NCI-H1092 (cell line): ENCODE data around the gene RNF126.
"Not testable (repeated sequence)": the region's sequence is repeated elsewhere in the genome, so short reads cannot be mapped to it uniquely, and the experiment has no call there.

Source experiments
- DNase-seq: peaks from one replicate; lab custom pipeline; 2025; lab: John Stamatoyannopoulos, UW

RNF126 gene

DNA sequence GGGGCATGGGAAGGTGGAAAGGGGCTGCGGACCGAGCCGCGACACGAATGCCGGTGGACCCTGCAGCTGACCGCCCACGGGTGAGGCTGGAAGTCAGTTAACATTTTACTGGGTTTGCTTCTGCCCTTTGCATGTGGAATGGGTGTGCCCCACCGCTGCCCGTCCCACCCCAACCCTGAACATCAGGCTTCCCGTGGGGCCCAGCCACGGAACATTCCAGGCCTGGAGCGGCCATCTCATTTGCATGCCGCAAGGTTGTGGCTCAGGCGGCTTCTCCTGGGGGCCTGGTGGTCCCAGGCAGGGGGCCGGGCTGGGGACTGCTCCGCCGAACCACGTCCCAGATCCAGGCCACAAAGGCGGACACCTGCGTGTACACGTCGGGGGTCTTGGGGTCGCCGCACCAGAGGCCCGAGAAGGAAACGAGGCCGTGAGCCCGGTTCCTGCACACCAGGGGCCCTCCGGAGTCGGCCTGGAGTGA is 22.5 kb upstream of the RNF126 start:
- no peak for DNase-seq

DNA sequence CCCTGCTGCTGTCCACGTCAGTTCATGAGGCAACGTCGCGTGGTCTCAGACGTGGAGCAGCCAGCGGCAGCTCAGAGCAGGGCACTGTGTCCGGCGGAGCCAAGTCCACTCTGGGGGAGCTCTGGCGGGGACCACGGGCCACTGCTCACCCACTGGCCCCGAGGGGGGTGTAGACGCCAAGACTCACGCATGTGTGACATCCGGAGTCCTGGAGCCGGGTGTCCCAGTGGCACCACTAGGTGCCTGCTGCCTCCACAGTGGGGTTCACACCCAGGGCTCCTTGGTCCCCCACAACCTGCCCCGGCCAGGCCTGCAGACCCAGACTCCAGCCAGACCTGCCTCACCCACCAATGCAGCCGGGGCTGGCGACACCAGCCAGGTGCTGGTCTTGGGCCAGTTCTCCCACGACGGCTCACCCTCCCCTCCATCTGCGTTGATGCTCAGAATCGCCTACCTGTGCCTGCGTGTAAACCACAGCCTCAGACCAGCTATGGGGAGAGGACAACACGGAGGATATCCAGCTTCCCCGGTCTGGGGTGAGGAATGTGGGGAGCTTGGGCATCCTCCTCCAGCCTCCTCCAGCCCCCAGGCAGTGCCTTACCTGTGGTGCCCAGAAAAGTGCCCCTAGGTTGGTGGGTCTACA is 19.8 kb upstream of the RNF126 start:
- no peak for DNase-seq

DNA sequence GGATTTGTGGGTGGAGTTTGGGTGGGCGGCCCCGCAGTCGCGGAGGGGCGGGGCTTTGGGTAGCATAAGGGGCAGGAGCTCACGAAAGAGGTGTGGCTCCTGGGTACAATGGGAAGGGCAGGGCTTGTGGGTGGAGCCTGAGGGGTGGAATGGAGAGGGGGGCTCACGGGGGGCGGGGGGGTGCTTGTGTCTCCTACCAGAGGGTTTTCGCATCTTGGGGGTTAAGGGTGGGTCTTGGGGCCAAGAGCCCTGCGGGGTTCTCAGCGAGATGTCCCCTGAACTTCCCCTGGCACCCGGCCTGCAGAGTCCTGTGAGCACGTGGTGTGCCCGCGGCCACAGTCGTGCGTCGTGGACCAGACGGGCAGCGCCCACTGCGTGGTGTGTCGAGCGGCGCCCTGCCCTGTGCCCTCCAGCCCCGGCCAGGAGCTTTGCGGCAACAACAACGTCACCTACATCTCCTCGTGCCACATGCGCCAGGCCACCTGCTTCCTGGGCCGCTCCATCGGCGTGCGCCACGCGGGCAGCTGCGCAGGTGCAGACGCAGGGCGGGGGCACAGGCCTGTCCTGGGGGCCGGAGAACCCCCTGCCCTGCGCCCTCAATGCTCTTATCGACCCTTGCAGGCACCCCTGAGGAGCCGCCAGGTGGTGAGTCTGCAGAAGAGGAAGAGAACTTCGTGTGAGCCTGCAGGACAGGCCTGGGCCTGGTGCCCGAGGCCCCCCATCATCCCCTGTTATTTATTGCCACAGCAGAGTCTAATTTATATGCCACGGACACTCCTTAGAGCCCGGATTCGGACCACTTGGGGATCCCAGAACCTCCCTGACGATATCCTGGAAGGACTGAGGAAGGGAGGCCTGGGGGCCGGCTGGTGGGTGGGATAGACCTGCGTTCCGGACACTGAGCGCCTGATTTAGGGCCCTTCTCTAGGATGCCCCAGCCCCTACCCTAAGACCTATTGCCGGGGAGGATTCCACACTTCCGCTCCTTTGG is 18.3 kb upstream of the RNF126 start:
- no peak for DNase-seq

DNA sequence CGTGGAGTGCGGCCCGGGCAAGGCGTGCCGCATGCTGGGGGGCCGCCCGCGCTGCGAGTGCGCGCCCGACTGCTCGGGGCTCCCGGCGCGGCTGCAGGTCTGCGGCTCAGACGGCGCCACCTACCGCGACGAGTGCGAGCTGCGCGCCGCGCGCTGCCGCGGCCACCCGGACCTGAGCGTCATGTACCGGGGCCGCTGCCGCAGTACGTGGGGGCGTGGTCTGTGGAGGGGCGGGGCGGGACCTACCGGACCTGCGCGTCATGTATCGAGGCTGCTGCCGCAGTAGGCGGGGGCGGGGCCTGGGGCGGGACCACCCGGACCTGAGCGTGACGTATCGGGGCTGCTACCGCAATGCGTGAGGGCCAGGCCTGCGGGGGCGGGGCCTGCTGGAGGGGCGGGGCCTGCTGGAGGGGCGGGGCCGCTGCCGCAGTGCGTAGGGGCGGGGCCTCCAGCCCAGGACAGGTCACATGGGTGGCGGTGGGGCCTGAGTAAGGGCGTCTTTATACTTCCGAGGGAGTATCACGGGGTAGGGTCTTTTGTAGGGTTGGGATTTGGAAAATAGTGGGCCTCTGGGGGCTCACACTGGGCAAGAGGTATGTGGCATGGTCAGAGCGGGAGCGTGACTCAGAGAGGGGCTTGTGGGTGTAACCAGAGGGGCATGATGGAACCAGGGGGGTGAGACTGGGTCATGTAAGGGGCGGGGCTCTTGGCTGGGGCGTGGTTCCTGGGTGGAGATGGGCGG is 17.4 kb upstream of the RNF126 start:
- peak; percentile 98 for DNase-seq

DNA sequence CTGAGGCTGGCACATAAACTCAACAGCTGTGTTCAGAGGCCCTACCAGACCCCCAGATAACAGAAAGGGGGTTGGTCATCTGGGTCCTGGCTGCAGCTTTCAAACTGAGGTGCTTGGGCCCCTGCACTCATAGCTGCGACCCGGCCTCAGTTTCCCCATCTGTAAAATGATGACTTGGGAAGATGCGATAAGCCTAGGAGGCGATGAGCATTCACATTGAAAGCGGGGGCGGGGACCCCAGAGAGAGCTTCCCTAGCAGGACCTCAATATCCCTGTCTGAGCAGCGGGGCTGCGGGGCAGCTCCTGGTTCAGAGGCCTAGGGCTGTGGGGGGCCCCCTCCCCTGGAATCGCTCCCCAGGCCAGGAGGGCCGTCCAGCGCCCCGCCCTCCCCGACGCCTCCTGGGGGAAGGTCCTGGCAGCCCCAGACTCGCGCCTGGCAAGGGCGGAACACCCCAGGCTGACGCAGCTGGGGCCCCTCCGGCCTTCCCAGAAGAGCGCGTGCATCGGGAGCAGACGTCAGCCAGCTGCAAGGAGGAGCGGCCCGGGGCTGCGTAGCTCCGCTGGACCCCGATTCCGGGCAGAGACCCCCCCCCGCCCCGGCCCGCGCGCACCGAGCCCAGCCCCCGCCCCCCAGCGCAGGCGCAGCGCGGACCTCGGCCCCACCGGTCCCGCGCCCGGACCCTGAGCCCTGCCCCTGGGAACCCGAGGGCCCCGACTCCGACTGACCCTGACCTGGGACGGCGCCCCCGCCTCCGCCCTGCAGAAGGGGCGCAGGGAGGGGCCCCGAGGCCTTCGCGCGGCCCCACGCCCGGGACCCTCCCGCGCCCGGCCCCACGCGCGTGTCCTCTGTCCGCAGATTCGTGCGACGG is 16.6 kb upstream of the RNF126 start:
- DNase-seq, result no peak

DNA sequence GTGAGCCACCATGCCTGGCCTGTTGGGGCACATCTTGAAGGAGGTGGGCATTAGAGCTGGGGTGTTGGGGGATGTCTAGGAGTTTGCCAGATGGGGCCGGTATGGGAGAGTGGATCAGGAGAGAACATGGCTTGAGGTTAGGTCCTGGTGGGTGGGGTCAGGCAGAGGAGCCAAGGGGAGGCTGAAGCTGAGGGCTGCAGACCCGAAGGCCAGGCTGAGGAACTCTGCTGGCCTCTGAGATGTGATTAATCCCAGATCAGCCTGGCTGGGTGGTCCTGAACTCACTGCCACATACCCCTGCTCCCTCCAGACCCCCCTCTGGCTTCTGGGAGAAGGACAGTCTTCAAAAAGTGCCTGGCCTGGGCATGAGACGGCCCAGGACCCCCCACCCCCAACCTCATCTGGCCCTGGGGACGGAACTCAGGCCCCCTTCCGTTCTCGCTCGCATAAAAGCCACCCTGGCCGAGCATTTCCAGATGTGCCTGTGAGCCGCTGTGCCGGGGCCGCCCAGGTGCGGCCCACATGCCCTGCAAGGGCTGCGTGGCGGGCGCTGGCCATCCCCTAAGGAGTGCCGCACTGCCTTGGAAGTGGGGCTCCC is 15.9 kb upstream of the RNF126 start:
- DNase-seq, result no peak

DNA sequence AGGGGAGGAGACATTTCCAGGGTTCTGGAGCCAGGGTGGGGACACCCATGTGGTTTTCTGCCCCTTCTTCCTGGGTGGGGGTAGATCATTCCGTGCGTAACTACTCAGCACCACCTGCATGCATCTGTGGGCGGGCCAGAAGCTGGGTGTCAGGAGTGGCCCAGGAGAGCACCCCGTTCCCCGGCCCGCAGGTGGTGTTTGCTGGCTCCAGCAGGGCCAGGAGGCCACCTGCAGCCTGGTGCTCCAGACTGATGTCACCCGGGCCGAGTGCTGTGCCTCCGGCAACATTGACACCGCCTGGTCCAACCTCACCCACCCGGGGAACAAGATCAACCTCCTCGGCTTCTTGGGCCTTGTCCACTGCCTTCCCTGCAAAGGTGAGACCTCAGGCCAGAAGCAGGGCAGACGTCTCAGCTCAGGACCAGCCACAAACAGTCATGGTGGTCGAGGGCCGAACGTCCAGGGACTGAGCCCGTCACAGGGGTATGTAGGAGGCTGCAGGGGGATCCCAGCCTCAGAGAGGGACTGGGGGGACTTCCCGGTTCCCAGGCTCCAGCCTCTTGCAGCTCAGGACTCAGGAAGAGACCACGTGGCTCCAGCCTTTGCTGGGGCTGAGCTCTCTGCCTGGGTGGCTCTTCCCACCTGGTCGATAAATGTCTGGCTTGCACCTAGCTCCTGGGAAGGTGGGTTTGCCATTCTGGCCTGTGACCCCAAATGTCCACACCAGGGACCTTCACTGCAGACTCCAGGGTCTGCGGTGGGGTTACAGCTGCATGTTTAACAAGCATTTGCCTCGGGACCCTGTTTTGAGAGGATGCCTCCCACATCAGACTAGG is 14.8 kb upstream of the RNF126 start:
- no peak for DNase-seq

DNA sequence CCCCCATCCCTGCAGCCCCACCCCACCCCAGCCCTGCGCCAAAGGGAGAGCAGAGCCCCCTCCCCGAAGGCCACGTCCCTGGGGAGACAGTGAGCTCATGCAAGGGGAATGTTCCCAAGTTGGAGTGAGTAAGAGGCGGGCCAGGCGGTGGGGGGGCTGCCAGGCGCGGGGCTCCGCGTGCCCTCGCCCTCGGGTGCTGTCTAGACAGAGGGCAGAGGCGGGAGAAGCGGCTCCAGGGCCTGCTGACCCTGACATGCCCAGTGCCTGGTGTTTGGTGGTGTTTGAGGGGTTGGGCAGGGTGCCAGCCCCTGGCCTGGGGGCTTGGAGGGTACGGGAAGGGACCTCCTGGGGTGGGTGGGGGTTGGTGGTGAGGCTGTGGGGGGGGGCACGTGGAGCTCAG is 14.2 kb upstream of the RNF126 start:
- DNase-seq, result no peak

DNA sequence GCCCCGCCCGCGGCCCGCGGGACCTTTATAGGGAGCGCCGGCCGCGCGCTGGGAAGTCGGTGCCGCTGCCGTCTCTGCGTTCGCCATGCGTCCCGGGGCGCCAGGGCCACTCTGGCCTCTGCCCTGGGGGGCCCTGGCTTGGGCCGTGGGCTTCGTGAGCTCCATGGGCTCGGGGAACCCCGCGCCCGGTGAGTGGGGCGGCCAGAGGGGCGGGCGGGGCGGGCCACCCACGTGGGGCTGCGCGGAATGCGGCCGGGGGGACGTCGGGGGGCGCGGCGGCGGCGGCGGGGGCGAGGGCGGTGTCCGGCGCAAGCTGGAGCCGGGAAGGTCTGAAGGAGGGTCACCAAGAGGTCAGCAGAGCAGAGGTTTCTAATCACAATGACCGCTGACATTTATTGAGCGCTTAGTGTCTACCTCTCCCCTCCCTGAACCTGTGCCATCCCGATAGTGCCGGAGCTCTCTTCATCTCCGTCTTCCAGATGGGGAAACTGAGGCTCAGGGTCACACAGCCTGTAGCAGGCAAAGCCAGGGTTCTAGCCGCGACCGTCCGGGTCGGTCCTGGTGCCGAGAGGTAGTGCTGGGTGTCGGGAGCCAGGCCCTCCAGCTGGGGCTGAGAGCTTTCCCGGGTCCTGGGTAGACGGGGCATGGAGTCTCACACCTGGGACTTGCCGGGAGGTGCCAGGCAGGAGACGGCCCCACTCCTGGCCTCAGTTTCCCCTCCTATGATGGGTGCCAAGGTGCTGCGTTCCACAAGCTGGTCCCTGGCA is 13.5 kb upstream of the RNF126 start, which contains the start of gene FSTL3:
Gene FSTL3, plus strand, starts transcription at position 54 of the 767 bp plus-strand sequence. Its CDS starts 32 bp downstream, at position 86.
- DNase-seq, result no peak

DNA sequence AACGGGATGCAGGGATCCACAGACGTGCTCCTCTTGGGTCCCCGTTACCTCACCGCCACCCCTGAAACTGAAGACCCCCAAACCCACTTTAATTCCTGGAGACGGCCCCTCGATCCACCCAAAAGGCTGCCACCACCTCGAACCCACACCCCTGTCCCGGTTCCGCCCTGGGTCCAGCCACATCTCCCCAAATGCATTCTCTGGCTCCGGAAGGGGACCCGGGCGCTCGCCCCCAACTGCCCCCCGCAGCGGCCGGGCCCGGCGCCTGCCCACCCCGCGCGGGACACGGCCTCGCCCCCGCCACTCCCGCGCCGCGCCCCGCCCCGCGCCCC is 13.0 kb upstream of the RNF126 start:
- DNase-seq, result no peak

DNA sequence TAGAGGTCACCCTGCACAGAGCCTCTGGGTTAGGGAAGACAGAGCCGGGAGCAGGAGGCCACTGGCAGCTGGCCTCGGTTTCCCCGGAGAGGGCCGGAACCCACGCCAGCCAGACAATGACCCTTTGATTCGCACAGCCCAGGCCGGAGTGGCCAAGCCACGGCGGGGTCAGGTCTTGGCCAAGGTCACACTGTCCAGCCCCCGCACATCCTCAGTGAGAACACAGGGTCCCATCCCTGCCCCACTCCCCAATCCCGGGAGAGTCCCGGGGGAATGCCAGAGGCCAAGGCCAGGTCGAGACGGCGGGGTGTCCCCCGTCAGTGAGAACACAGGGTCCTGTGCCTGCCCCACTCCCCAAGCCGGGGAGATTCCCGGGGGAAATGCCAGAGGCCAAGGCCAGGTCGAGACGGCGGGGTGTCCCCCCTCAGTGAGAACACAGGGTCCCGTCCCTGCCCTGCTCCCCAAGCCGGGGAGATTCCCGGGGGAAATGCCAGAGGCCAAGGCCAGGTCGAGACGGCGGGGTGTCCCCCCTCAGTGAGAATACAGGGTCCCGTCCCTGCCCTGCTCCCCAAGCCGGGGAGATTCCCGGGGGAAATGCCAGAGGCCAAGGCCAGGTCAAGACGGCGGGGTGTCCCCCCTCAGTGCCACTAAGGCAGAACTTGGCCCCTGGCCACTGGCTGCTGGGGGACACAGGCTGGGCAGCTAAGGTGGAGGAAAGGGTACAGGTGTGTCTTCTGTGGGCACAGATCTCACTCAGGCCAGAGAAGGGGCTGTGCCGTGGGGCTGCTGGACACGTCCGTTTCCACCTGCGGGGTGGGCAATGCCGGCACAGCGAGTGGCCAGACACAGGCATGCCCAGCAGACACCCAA is 11.5 kb upstream of the RNF126 start:
- DNase-seq, result no peak

DNA sequence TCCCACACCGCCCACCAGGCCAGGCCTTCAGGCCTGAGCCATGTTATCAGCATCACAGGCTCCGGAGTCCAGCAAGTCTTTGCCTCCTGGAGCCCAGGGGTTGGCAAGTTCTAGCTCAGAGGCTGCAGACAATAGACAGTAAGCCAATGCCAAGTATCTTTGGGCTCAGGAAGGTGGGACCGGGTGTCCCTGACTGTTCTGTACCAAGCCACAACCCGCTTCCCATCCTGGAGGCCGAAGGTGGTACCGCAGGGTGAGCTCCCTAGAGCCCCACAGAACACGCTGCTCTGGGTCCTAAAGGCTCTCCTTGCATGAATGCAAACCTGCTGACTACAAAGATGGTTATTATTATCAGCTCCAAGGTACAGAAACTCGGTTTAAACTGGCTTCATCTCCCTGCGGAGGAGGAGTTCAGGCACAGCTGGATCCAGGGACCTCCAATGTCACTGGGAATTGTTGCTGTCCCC is 7.6 kb upstream of the RNF126 start:
- DNase-seq, result no peak

DNA sequence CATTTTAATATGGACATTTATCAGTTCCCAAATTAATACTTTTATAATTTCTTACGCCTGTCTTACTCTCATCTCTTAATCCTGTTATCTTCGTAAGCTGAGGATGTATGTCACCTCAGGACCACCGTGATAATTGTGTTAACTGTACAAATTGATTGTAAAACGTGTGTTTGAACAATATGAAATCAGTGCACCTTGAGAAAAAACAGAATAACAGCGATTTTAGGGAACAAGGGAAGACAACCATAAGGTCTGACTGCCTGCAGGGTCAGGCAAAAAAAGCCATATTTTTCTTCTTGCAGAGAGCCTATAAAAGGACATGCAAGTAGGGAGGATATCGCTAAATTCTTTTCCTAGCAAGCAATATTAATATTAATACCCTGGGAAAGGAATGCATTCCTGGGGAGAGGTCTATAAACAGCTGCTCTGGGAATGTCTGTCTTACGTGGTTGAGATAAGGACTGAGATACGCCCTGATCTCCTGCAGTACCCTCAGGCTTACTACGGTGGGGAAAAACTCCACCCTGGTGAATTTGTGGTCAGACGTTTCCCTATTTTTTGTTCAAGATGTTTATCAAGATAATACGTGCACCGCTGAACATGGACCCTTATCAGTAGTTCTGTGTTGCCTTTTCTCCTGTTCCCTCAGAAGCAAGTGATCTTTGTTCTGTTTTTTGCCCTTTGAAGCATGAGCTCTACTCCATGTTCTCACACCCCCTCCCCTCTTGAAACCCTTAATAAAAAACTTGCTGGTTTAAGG is 5.8 kb upstream of the RNF126 start:
- not testable (repeated sequence) for DNase-seq

DNA sequence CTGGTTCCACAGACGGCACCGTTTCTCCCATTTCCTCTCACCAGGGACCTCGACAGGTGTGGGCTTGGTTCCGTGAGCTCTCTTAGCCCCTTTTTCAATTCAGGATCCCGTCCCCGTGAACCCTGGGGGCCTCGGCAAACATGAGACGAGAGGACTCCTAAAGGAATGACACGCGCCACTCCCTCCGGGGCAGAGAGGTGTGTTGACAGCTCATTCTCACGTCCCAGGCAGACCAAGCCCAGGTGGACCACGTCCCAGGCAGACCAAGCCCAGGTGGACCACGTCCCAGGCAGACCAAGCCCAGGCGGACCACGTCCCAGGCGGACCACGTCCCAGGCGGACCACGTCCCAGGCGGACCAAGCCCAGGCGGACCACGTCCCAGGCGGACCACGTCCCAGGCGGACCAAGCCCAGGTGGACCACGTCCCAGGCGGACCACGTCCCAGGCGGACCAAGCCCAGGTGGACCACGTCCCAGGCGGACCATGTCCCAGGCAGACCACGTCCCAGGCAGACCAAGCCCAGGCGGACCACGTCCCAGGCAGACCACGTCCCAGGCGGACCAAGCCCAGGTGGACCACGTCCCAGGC is 4.1 kb upstream of the RNF126 start:
- DNase-seq, result not testable (repeated sequence)

DNA sequence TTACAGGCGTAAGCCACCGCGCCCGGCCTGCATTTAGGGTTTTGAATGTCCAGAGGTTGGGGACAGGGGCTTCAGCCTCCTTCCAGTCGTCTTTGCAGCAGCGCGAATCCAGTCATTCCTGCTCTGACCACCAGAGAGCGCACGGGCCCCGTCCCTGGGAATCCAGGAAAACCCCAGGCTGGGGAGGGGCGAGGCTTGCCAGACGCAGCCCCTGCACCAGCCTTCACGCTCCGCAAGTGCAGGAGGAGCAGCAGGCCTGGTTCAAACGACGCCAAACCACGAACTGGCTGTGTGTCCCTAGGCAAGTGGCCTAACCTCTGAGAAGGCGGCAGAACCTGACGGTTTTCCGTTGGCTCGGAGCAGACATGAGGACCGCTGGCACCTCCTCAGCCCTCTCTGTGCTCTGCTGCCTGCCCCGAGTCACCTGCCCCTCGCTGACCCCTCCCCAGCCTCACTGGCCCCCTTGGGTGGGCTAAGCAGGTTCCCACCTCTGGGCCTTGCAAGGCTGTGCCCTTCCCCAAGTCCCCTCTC is 2.0 kb upstream of the RNF126 start:
- peak; percentile 79 for DNase-seq

DNA sequence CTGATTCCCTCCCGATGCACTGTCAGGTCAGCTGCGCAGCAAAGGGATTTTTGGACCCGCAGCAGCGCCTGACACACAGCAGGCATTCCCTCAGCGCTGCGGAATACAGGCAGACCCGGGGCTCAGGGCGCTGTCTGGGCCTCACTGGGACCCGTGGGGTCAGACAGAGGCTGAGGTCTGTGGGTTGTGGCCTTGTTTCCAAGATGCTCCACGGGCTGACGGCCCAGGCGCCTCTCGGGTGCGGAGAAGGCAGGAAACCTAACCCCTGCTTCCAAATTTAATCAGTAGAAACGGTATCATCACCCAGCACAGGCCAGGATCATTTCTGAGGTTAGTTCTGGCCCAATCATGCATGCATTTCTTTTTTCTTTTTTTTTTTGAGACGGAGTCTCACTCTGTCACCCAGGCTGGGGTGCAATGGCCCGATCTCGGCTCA is 686 bp upstream of the RNF126 start:
- DNase-seq, result no peak
